Fibroblast of lung (primary cell): Measurements from ENCODE around the gene XPO5. TPM values are rescaled to one million over a fixed set of nuclear protein-coding genes. Genes with fewer than 3 reads are reported as not detected.
A peak's percentile ranks its signal among the peaks of the same experiment; 100 is the strongest.

Experiments used
- DNase-seq, 2 donors: peaks; one replicate each; pipeline versions ENCODE4 v3.0.0 to v3.0.0-alpha.2; 2010; ENCODE audit warnings: low read depth in 2 of 2
- H2AFZ ChIP-seq: 2 replicates; pipeline ENCODE4 v1.5.1; 2012; ENCODE audit warnings: low read length, control low read depth, inconsistent platforms
- H3K27ac ChIP-seq: 2 replicates; pipeline ENCODE4 v1.5.1; 2011; ENCODE audit warnings: low read length, control low read depth; ENCODE audit not compliant: insufficient read depth
- H3K27me3 ChIP-seq: 2 replicates; pipeline ENCODE4 v1.5.1; 2011; ENCODE audit warnings: mild to moderate bottlenecking, low read length; ENCODE audit not compliant: control insufficient read depth, insufficient read depth
- H3K36me3 ChIP-seq: 2 replicates; pipeline ENCODE4 v1.5.1; 2011; ENCODE audit warnings: low read length; ENCODE audit not compliant: control insufficient read depth, insufficient read depth
- H3K4me1 ChIP-seq: 2 replicates; pipeline ENCODE4 v1.5.1; 2011; ENCODE audit warnings: low read length; ENCODE audit not compliant: control insufficient read depth, insufficient read depth; ENCODE audit errors: extremely low read depth
- H3K4me2 ChIP-seq: 2 replicates; pipeline ENCODE4 v1.5.1; 2011; ENCODE audit warnings: low read length, control low read depth; ENCODE audit not compliant: insufficient read depth; ENCODE audit errors: extremely low read depth
- H3K4me3 ChIP-seq, 4 experiments: fragments of 200-600 bp in 1 of 4; sonication (generic) in 1 of 4; replicated peaks in 1 of 4; 2 replicates each; pipeline ENCODE4 v1.5.1; 2011 to 2016; ENCODE audit warnings: low read length in 4 of 4, low read depth in 3 of 4, mild to moderate bottlenecking in 3 of 4, control low read depth in 2 of 4, inconsistent platforms in 1 of 4, mixed read lengths in 1 of 4; ENCODE audit not compliant: insufficient read depth in 1 of 4; ENCODE audit errors: control extremely low read depth in 1 of 4
- H3K79me2 ChIP-seq: 2 replicates; pipeline ENCODE4 v1.5.1; 2012; ENCODE audit warnings: mild to moderate bottlenecking, low read length, inconsistent platforms; ENCODE audit not compliant: control insufficient read depth, insufficient read depth
- H3K9ac ChIP-seq: 2 replicates; pipeline ENCODE4 v1.5.1; 2011; ENCODE audit warnings: mild to moderate bottlenecking, low read length, control low read depth; ENCODE audit not compliant: insufficient read depth
- H3K9me3 ChIP-seq: 2 replicates; pipeline ENCODE4 v1.5.1; 2012; ENCODE audit warnings: low read depth, low read length; ENCODE audit not compliant: control insufficient read depth, insufficient read depth
- H4K20me1 ChIP-seq: 2 replicates; pipeline ENCODE4 v1.5.1; 2011; ENCODE audit warnings: low read length; ENCODE audit not compliant: control insufficient read depth, insufficient read depth; ENCODE audit errors: extremely low read depth
- EZH2 ChIP-seq: IDR thresholded peaks from 2 replicates; pipeline ENCODE4 v1.5.1; 2012; ENCODE audit warnings: low read length, control low read depth, mild to moderate bottlenecking; ENCODE audit errors: missing control alignments
- polyA plus RNA-seq, 2 donors: library from polyadenylated mRNA; depleted of rRNA in 1 of 2; stranded (reverse) in 1 of 2; unstranded in 1 of 2; fragments of >200 nt; gene quantifications; 2 replicates each; pipeline ENCODE4 v1.2.1, GENCODE V29; 2011 to 2012; ENCODE audit warnings: missing spikeins in 1 of 2
- total RNA-seq: library from RNA; depleted of rRNA; stranded (reverse); fragments of >200 nt; gene quantifications from 2 replicates; pipeline ENCODE4 v1.2.1, GENCODE V29; 2014
- TF ChIP-seq, protein P1 (sequence below), 2 donors: IDR thresholded peaks in 1 of 2; conservative IDR thresholded peaks in 1 of 2; 1 replicate in 1 of 2; 2 replicates in 1 of 2; pipeline ENCODE4 v1.5.1; 2011 to 2012; ENCODE audit warnings: low read length in 2 of 2, control low read depth in 1 of 2, inconsistent platforms in 1 of 2, low read depth in 1 of 2, mild to moderate bottlenecking in 1 of 2

Gene XPO5
- total and polyA plus RNA-seq, 2 donors (not counting 1 experiment from before 2014, with no cell fraction given) = 20.5 to 21.7 TPM

DNA sequence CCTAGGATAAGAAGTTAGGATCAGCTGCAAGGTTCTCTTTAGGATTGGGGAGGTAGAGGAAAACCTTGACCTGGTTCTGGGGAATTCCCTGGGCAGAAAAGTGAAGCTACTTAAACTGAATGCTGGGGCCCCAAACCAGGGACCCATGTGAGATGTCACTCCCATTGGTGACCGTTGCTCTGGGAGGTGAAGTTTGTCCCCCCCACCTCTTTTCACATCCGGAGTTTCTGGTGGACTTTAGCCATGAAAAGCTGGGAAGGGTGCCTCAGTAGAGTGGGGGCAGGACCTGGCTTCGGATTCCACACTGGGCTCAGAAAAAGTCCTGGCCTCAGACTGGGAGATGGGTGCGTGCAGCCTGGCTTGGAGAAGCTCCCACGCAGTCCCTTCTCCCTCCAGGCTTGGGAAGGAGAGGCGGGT is 85.3 kb downstream of the XPO5 start:
- peaks cover 12% of the 10 kb centered on the region for H3K79me2 ChIP-seq
- no peaks in the 10 kb centered on the region for H3K9me3 ChIP-seq
- H3K27ac ChIP-seq = no peak overlapping the region
- no peaks in the 10 kb centered on the region for H4K20me1 ChIP-seq
- no peaks in the 10 kb centered on the region for H3K36me3 ChIP-seq
- DNase-seq = no peak
- no peak for TF ChIP-seq EZH2
- TF ChIP-seq, protein P1, sequence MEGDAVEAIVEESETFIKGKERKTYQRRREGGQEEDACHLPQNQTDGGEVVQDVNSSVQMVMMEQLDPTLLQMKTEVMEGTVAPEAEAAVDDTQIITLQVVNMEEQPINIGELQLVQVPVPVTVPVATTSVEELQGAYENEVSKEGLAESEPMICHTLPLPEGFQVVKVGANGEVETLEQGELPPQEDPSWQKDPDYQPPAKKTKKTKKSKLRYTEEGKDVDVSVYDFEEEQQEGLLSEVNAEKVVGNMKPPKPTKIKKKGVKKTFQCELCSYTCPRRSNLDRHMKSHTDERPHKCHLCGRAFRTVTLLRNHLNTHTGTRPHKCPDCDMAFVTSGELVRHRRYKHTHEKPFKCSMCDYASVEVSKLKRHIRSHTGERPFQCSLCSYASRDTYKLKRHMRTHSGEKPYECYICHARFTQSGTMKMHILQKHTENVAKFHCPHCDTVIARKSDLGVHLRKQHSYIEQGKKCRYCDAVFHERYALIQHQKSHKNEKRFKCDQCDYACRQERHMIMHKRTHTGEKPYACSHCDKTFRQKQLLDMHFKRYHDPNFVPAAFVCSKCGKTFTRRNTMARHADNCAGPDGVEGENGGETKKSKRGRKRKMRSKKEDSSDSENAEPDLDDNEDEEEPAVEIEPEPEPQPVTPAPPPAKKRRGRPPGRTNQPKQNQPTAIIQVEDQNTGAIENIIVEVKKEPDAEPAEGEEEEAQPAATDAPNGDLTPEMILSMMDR (conservative IDR thresholded peaks at IDR 0.05 in 1 of 2, IDR thresholded peaks at IDR 0.05 in 1 of 2; ENCODE audit: low read depth in 1 of 2, low read length in 2 of 2) = no peak
- peaks cover 15% of the 10 kb centered on the region for H3K4me1 ChIP-seq
- no peak overlapping the region for H3K4me2 ChIP-seq
- no peak overlapping the region for H3K9ac ChIP-seq
- H3K4me3 ChIP-seq = no peak overlapping the region
- no peak overlapping the region for H2AFZ ChIP-seq
- H3K27me3 ChIP-seq = no peaks in the 10 kb centered on the region

DNA sequence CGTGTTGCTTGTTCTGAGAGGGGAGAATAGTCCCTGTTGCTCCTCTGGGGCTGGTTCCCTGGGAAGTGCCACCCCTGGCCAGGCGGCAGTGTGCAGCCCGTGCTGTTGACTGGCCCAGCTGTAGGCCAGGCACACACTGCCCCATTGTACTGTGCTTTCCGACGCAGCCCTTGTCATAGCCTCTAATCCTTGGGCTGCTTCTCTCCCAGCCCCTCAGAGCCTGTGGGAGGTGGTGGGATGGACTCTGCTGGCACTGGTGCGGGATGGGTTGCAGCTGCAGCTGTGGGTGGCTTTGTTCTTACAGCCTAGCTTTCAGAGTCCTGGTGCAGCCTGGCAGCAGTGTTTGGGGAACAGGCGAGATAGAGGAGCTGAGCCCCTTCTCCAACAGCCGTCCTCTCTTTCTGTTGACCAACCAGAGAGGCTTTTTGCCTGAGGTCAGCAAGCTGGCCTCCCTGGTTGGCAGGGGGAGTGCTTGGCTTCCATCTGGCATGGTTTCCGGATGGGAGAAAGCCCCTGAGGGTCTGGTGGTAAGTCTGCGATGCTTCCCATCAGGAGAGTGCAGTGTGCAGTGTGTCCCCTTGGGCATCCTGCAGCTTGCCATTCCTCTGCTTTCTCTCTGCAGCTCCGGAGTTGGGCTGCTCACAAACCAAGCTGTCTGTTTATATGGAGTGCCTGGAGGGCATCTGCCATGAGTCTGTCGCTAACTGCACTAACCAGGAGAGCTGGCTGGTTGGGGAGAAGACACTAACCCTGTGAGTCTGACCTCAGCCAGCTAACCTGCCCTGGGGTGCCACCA is 86.4 kb downstream of the XPO5 start:
- Histone ChIP-seq H3K9me3 (no peaks in the 10 kb centered on the region), H4K20me1 (no peaks in the 10 kb centered on the region)

DNA sequence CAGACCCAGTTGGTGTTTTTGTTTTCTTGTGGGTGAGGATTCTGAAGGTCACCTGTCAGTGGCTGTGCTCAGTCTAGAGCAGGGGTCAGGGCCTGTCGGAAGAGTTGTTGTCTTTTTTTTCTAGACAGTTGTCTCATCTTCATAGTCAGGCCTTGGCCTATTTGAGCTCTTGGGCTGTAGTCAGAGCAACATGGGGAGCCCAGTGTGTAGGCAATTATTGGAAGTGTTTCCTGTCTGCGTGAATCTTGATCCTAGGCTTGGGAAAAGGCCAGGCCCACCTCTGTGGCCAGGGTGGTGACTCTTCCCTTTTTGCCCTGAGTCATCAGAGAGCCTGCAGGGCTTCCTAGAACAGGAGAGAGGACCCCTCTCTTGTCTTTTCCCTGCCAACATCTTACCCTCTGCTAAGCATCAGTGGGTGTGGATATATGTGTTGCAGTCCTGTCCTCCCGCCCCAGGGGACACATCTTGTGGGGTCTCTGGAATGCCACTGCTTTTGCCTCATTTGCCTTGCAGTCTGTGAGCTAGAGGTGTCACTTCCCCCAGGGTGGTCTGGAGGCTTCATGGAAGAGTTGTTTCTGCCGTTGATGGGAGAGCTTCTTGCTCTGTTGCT is 87.1 kb downstream of the XPO5 start:
- TF ChIP-seq EZH2 = no peak
- TF ChIP-seq, protein P1 (conservative IDR thresholded peaks at IDR 0.05 in 1 of 2, IDR thresholded peaks at IDR 0.05 in 1 of 2; ENCODE audit: low read depth in 1 of 2, low read length in 2 of 2) = no peak
- Histone ChIP-seq H3K79me2 (peaks cover 12% of the 10 kb centered on the region), H3K9ac (no peak overlapping the region), H3K27ac (no peak overlapping the region), H3K4me2 (peak overlapping the region; percentile 32), H3K4me1 (peaks cover 13% of the 10 kb centered on the region), H3K4me3 (no peak overlapping the region), H3K27me3 (no peaks in the 10 kb centered on the region), H3K36me3 (no peaks in the 10 kb centered on the region), H2AFZ (no peak overlapping the region), H4K20me1 (no peaks in the 10 kb centered on the region), H3K9me3 (no peaks in the 10 kb centered on the region)
- peak in 1 of 2 donors; percentile 19 for DNase-seq

More for the DNA sequence above, 86.4 kb downstream of the XPO5 start:
- no peak overlapping the region for H2AFZ ChIP-seq
- no peaks in the 10 kb centered on the region for H3K27me3 ChIP-seq
- no peak overlapping the region for H3K4me3 ChIP-seq
- H3K4me1 ChIP-seq = peaks cover 13% of the 10 kb centered on the region
- no peak for TF ChIP-seq EZH2
- TF ChIP-seq, protein P1 (conservative IDR thresholded peaks at IDR 0.05 in 1 of 2, IDR thresholded peaks at IDR 0.05 in 1 of 2; ENCODE audit: low read depth in 1 of 2, low read length in 2 of 2) = no peak
- peaks cover 12% of the 10 kb centered on the region for H3K79me2 ChIP-seq
- H3K27ac ChIP-seq = no peak overlapping the region
- no peak overlapping the region for H3K9ac ChIP-seq
- DNase-seq = no peak
- no peaks in the 10 kb centered on the region for H3K36me3 ChIP-seq
- no peak overlapping the region for H3K4me2 ChIP-seq
